K562 (cell line): ENCODE measurements around the gene GNL3. TPM values are rescaled to one million over a fixed set of nuclear protein-coding genes. Genes with fewer than 3 reads are reported as not detected.

ENCODE experiments used
- ATAC-seq: fragments of 200-7000 bp; cut with Tn5 transposase; 3 replicates; pipeline ENCODE4 v1.9.1; 2020; ENCODE audit warnings: moderate library complexity
- BruUV-seq: library from RNA; stranded (reverse); fragments of 400-500 nt; replicated peaks from 2 replicates; lab custom pipeline; 2021; lab: Mats Ljungman, UMichigan
- CTCF ChIA-PET: fragments of 300-600 bp; formaldehyde crosslinking; extraction: SDS; loops from one replicate; lab custom pipeline; 2021; ENCODE audit warnings: low intra/inter-chr PET ratio; lab: Yijun Ruan, JAX
- POLR2A ChIA-PET: fragments of 300-600, 350-650 bp; sonication (Branson Sonifier 250); formaldehyde crosslinking; extraction: SDS; loops from one replicate; lab custom pipeline; 2021; ENCODE audit warnings: antibody characterized with exemption, inconsistent platforms; lab: Yijun Ruan, JAX
- DNase-seq, 4 experiments: peaks; one replicate each; pipeline versions ENCODE4 v3.0.0 to v3.0.0-alpha.2; 2011 to 2018; ENCODE audit warnings: low spot score in 3 of 4, mixed read lengths in 3 of 4; ENCODE audit errors: extremely low read depth in 1 of 4
- FAIRE-seq: peaks from 2 replicates; lab custom pipeline; 2011; peaks lifted over from hg19 to GRCh38; lab: Jason Lieb, UNC
- H2AFZ ChIP-seq: 2 replicates; pipeline ENCODE4 v1.6.0; 2011; ENCODE audit warnings: low read depth, low read length, control low read depth, inconsistent platforms
- H3K27ac ChIP-seq: fragments of 200-600 bp; 3 replicates; pipeline ENCODE4 v1.8.0; 2011; ENCODE audit warnings: low read depth, mild to moderate bottlenecking, control low read depth, inconsistent platforms, low read length, moderate library complexity, mixed read lengths; ENCODE audit errors: extremely low read depth
- H3K27me3 ChIP-seq, 2 experiments: fragments of 300-600 bp in 1 of 2; 2 replicates in 1 of 2; 3 replicates in 1 of 2; pipeline versions ENCODE4 v1.6.0 to v1.8.0; 2011; ENCODE audit warnings: inconsistent platforms in 2 of 2, low read length in 2 of 2, mild to moderate bottlenecking in 1 of 2, mixed read lengths in 1 of 2, moderate library complexity in 1 of 2; ENCODE audit not compliant: control insufficient read depth in 2 of 2, insufficient read depth in 2 of 2
- H3K36me3 ChIP-seq: fragments of 300-600 bp; 3 replicates; pipeline ENCODE4 v1.8.0; 2011; ENCODE audit warnings: mild to moderate bottlenecking, low read length, inconsistent platforms; ENCODE audit not compliant: control insufficient read depth, insufficient read depth
- H3K4me1 ChIP-seq, 2 experiments: fragments of 200-600 bp in 1 of 2; replicated peaks in 1 of 2; 2 replicates in 1 of 2; 3 replicates in 1 of 2; pipeline versions ENCODE4 v1.5.1 to v1.8.0; 2011; ENCODE audit warnings: inconsistent platforms in 2 of 2, low read length in 2 of 2, mild to moderate bottlenecking in 1 of 2, mixed read lengths in 1 of 2, moderate library complexity in 1 of 2; ENCODE audit not compliant: control insufficient read depth in 2 of 2, insufficient read depth in 2 of 2
- H3K4me2 ChIP-seq: 2 replicates; pipeline ENCODE4 v1.6.1; 2011; ENCODE audit warnings: low read length, control low read depth, inconsistent platforms, mixed read lengths; ENCODE audit not compliant: insufficient read depth
- H3K4me3 ChIP-seq: fragments of 200-600 bp; sonication (generic), shearing (Covaris generic); 2 replicates; pipeline ENCODE4 v1.5.1; 2016; ENCODE audit warnings: control low read depth, inconsistent platforms
- H3K79me2 ChIP-seq: fragments of 200-600 bp; 3 replicates; pipeline ENCODE4 v1.8.0; 2011; ENCODE audit warnings: low read length, inconsistent platforms; ENCODE audit not compliant: control insufficient read depth, insufficient read depth
- H3K9ac ChIP-seq, 2 experiments: 2 replicates each; pipeline versions ENCODE4 v1.6.0 to v1.6.1; 2011; ENCODE audit warnings: low read depth in 2 of 2, low read length in 2 of 2, control low read depth in 1 of 2, inconsistent platforms in 1 of 2, mild to moderate bottlenecking in 1 of 2, mixed read lengths in 1 of 2; ENCODE audit not compliant: insufficient read depth in 1 of 2
- H3K9me1 ChIP-seq: one replicate; pipeline ENCODE4 v1.6.0; 2011; ENCODE audit warnings: inconsistent platforms, mild to moderate bottlenecking, low read length, moderate library complexity; ENCODE audit not compliant: control insufficient read depth, insufficient read depth
- H3K9me3 ChIP-seq: replicated peaks from 2 replicates; pipeline ENCODE4 v1.5.1; 2011; ENCODE audit warnings: low read depth, low read length, inconsistent platforms; ENCODE audit not compliant: control insufficient read depth, insufficient read depth
- H4K20me1 ChIP-seq: replicated peaks from 2 replicates; pipeline ENCODE4 v1.6.1; 2011; ENCODE audit warnings: low read length, inconsistent platforms, mixed read lengths; ENCODE audit not compliant: control insufficient read depth, insufficient read depth
- BDP1 ChIP-seq: IDR thresholded peaks from 3 replicates; pipeline ENCODE4 v1.6.1; 2011; ENCODE audit not compliant: insufficient read length, insufficient read depth
- CEBPB ChIP-seq: fragments of 450-650 bp; IDR thresholded peaks from 2 replicates; pipeline ENCODE4 v1.6.1; 2016; ENCODE audit warnings: missing genetic modification characterization, missing compliant biosample characterization
- CEBPG ChIP-seq, 3 experiments: fragments of 200-800 bp in 1 of 3; sonication (Bioruptor generic) in 1 of 3; sonication (generic) in 1 of 3; formaldehyde crosslinking in 1 of 3; IDR thresholded peaks in 2 of 3; conservative IDR thresholded peaks in 1 of 3; 2 replicates each; pipeline versions ENCODE4 v1.6.1 to v1.8.0; 2016 to 2022; ENCODE audit warnings: missing compliant biosample characterization in 2 of 3, missing genetic modification characterization in 2 of 3, mild to moderate bottlenecking in 1 of 3, missing genetic modification reagents in 1 of 3
- E2F6 ChIP-seq, 2 experiments: IDR thresholded peaks; 2 replicates each; pipeline ENCODE4 v1.6.1; 2011; ENCODE audit warnings: borderline replicate concordance in 1 of 2, control low read depth in 1 of 2, low read depth in 1 of 2, low read length in 1 of 2, mild to moderate bottlenecking in 1 of 2, mixed read lengths in 1 of 2, moderate library complexity in 1 of 2; ENCODE audit not compliant: insufficient read depth in 1 of 2, insufficient read length in 1 of 2, poor library complexity in 1 of 2, severe bottlenecking in 1 of 2; ENCODE audit errors: extremely low read depth in 1 of 2
- ETV6 ChIP-seq, 3 experiments: fragments of 150-350 bp in 1 of 3; sonication (generic) in 1 of 3; formaldehyde crosslinking in 1 of 3; IDR thresholded peaks; 2 replicates each; pipeline versions ENCODE4 v1.6.1 to v1.8.0; 2014 to 2022; ENCODE audit warnings: borderline replicate concordance in 2 of 3, low read depth in 2 of 3, antibody characterized with exemption in 1 of 3, low read length in 1 of 3, mild to moderate bottlenecking in 1 of 3, missing genetic modification reagents in 1 of 3
- MBD1 ChIP-seq: fragments of 250-450 bp; sonication (Bioruptor Pico); IDR thresholded peaks from 2 replicates; pipeline ENCODE4 v1.8.0; 2022; ENCODE audit warnings: inconsistent platforms
- NCOA6 ChIP-seq: fragments of 450-650 bp; IDR thresholded peaks from 2 replicates; pipeline ENCODE4 v1.6.1; 2017; ENCODE audit warnings: mild to moderate bottlenecking
- ZNF609 ChIP-seq: sonication (generic); formaldehyde crosslinking; IDR thresholded peaks from 2 replicates; pipeline ENCODE4 v1.8.1; 2023; ENCODE audit warnings: missing genetic modification reagents, mild to moderate bottlenecking, borderline replicate concordance
- ZNF699 ChIP-seq: fragments of 250-450 bp; sonication (Bioruptor Pico); IDR thresholded peaks from 2 replicates; pipeline ENCODE4 v1.8.0; 2021; ENCODE audit warnings: mild to moderate bottlenecking, moderate library complexity; ENCODE audit not compliant: insufficient replicate concordance
- WGBS: fragments of 100-300 bp; shearing (Covaris generic); methylation state at CpG from one replicate; pipeline ENCODE4 v1.1.6; 2016; ENCODE audit warnings: low coverage, mixed read lengths; ENCODE audit not compliant: insufficient coverage; ENCODE audit errors: missing lambda C conversion rate; 5-methylcytosine and 5-hydroxymethylcytosine counted together
- in situ Hi-C: fragments of 300-500 bp; cut with MboI; formaldehyde crosslinking; loops from 4 replicates; pipeline ENCODE4 v1.15.0; 2018; ENCODE audit warnings: inconsistent platforms, mixed read lengths
- intact Hi-C: fragments of 100-400 bp; cut with micrococcal nuclease; formaldehyde crosslinking; loops from 2 replicates; pipeline ENCODE4 v1.14.2; 2022
- polyA plus RNA-seq, 8 experiments: library from polyadenylated mRNA; depleted of rRNA in 4 of 8; stranded (reverse) in 5 of 8; unstranded in 3 of 8; fragments of >200 nt; fragmentation: Nextera tagmentation in 2 of 8; fragmentation: Illumina TruSeq in 1 of 8; extraction: Ambion mirVana in 2 of 8; extraction: Trizol in 1 of 8; gene quantifications; 2 replicates each; pipeline versions ENCODE4 v1.2.1 to v1.2.3, GENCODE V29; 2011 to 2014; ENCODE audit warnings: inconsistent platforms in 1 of 8, missing spikeins in 1 of 8
- total RNA-seq, 7 experiments: library from RNA; depleted of rRNA in 6 of 7; stranded (reverse); fragments of >200 nt in 6 of 7; fragmentation: Illumina TruSeq in 2 of 7; extraction: Trizol in 2 of 7; gene quantifications; 2 replicates each; pipeline versions ENCODE4 v1.2.1 to v1.2.3, GENCODE V29; 2011 to 2021; ENCODE audit warnings: low replicate concordance in 1 of 7
- TF ChIP-seq, protein P1 (sequence below): fragments of 200-800 bp; sonication (Bioruptor generic); IDR thresholded peaks from 2 replicates; pipeline ENCODE4 v1.6.1; 2017; ENCODE audit warnings: missing genetic modification characterization, missing compliant biosample characterization

Gene GNL3
- total and polyA plus RNA-seq, 9 of the 15 experiments (the other 6 are each of a cell fraction or from before 2014, with no cell fraction given), result 132 to 313 (median 220) TPM

DNA sequence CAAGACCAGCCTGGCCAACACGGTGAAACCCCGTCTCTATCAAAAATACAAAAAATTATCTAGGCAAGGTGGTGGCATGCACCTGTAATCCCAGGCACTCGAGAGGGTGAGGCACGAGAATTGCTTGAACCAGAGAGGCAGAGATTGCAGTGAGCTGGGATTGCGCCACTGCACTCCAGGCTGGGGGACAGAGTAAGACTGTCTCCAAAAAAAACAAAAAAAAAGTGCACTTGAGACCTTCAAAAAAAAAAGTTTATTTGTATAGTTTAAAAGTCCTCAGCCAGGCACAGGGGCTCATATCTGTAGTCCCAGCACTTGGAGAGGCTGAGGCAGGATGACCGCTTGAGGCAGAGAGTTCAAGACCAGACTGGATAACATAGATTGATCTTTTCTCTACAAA, 2.2 kb upstream of the GNL3 start:
- Histone ChIP-seq H3K27me3 (no peaks in the 10 kb centered on the region), H4K20me1 (no peaks in the 10 kb centered on the region), H3K4me1 (peaks cover 3 to 32% of the 10 kb centered on the region in 2 experiments; a peak in 3 of 5 replicates), H3K4me2 (no peak overlapping the region), H3K9ac (peak overlapping the region in 1 of 2 experiments; percentile 43; a peak in 1 of 4 replicates), H3K9me1 (no peaks in the 10 kb centered on the region), H3K9me3 (no peaks in the 10 kb centered on the region), H3K36me3 (peaks cover 44% of the 10 kb centered on the region), H2AFZ (no peak overlapping the region), H3K4me3 (no peak overlapping the region), H3K79me2 (peaks cover 76% of the 10 kb centered on the region), H3K27ac (no peak overlapping the region)
- ChIA-PET POLR2A (no interaction called here), CTCF (no interaction called here)
- FAIRE-seq (peak; percentile 15), ATAC-seq (no peak; the same call in 2 of the 3 replicates), DNase-seq (no peak)
- BruUV-seq, result no TSS peak
- 38% methylated on average over 3 of the region's 6 CpGs for WGBS
- in situ Hi-C loops (no loop called here), intact Hi-C loops (loop anchor here (2.0 to 10.0 kb wide), 3 partner anchors 147 to 229 kb away; partner anchors contain the start of genes NISCH, TNNC1 and UQCC5)
- TF ChIP-seq ZNF699 (CRISPR knock-in tag), result no peak
- TF ChIP-seq MBD1, result no peak
- no peak for TF ChIP-seq BDP1
- TF ChIP-seq, protein P1, sequence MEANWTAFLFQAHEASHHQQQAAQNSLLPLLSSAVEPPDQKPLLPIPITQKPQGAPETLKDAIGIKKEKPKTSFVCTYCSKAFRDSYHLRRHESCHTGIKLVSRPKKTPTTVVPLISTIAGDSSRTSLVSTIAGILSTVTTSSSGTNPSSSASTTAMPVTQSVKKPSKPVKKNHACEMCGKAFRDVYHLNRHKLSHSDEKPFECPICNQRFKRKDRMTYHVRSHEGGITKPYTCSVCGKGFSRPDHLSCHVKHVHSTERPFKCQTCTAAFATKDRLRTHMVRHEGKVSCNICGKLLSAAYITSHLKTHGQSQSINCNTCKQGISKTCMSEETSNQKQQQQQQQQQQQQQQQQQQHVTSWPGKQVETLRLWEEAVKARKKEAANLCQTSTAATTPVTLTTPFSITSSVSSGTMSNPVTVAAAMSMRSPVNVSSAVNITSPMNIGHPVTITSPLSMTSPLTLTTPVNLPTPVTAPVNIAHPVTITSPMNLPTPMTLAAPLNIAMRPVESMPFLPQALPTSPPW (CRISPR knock-in tag), result no peak
- TF ChIP-seq ETV6 (IDR thresholded peaks at IDR 0.05; ENCODE audit: borderline replicate concordance in 1 of 2, low read depth in 2 of 2, low read length in 1 of 2), result no peak
- TF ChIP-seq ETV6 (CRISPR knock-in tag; IDR thresholded peaks at IDR 0.05; ENCODE audit: borderline replicate concordance), result no peak
- no peak for TF ChIP-seq E2F6 (IDR thresholded peaks at IDR 0.05; ENCODE audit: borderline replicate concordance in 1 of 2, extremely low read depth in 1 of 2, insufficient read depth in 1 of 2, insufficient read length in 1 of 2, low read depth in 1 of 2, low read length in 1 of 2, poor library complexity in 1 of 2, severe bottlenecking in 1 of 2)
- no peak for TF ChIP-seq NCOA6
- TF ChIP-seq ZNF609 (CRISPR knock-in tag), result no peak
- 0 out of 2 replicates have a peak, but pooled peaks have one; percentile 19 for TF ChIP-seq CEBPG (CRISPR knock-in tag; IDR thresholded peaks at IDR 0.05)
- TF ChIP-seq CEBPG (tag; conservative IDR thresholded peaks at IDR 0.05 in 1 of 2, IDR thresholded peaks at IDR 0.05 in 1 of 2), result no peak
- peak; percentile 47 for TF ChIP-seq CEBPB (tag)
